PFSK-1 (cell line): ENCODE data around the gene COQ9.

Experiments
- FOXP2 ChIP-seq: optimal IDR thresholded peaks from 2 replicates; pipeline ENCODE3; 2011; ENCODE audit warnings: borderline replicate concordance, control low read depth, inconsistent platforms; ENCODE audit not compliant: insufficient read depth; ENCODE audit errors: extremely low read length, extremely low read depth
- POLR2AphosphoS5 ChIP-seq: IDR thresholded peaks from 2 replicates; pipeline ENCODE4 v1.6.1; 2012; ENCODE audit warnings: low read depth, mild to moderate bottlenecking, control low read depth, low read length, moderate library complexity
- REST ChIP-seq, 2 experiments: IDR thresholded peaks; 2 replicates each; pipeline versions ENCODE4 v1.6.1 to v1.8.0; 2011 to 2012; ENCODE audit warnings: low read depth in 2 of 2, low read length in 2 of 2, control low read depth in 1 of 2, inconsistent platforms in 1 of 2, mild to moderate bottlenecking in 1 of 2, moderate library complexity in 1 of 2; ENCODE audit not compliant: insufficient read depth in 1 of 2
- SIN3A ChIP-seq: IDR thresholded peaks from 2 replicates; pipeline ENCODE4 v1.6.1; 2012; ENCODE audit warnings: mild to moderate bottlenecking, low read length, moderate library complexity, borderline replicate concordance; ENCODE audit not compliant: insufficient read depth
- TAF1 ChIP-seq: IDR thresholded peaks from 2 replicates; pipeline ENCODE4 v1.6.1; 2012; ENCODE audit warnings: low read length, control low read depth, borderline replicate concordance; ENCODE audit not compliant: insufficient read depth

The COQ9 gene

GRCh38 chr16:57412584-57412983 is 34.7 kb upstream of the COQ9 start:
- TF ChIP-seq TAF1, result no peak
- TF ChIP-seq SIN3A, result no peak
- no peak for TF ChIP-seq REST (IDR thresholded peaks at IDR 0.05; ENCODE audit: insufficient read depth in 1 of 2, low read depth in 2 of 2, low read length in 2 of 2)
- no peak for TF ChIP-seq POLR2AphosphoS5
- TF ChIP-seq FOXP2, result no peak

- no peak for TF ChIP-seq FOXP2
- no peak for TF ChIP-seq REST (IDR thresholded peaks at IDR 0.05; ENCODE audit: insufficient read depth in 1 of 2, low read depth in 2 of 2, low read length in 2 of 2)
- TF ChIP-seq POLR2AphosphoS5, result no peak
- TF ChIP-seq TAF1, result no peak
- no peak for TF ChIP-seq SIN3A
Measured at GRCh38 chr16:57413301-57413730, 34.0 kb upstream of the COQ9 start.

- TF ChIP-seq TAF1, result no peak
- no peak for TF ChIP-seq FOXP2
Measured at GRCh38 chr16:57413733-57414132, 33.5 kb upstream of the COQ9 start.

GRCh38 chr16:57416084-57416483 is 31.2 kb upstream of the COQ9 start:
- TF ChIP-seq FOXP2 (no peak), SIN3A (no peak), TAF1 (no peak), POLR2AphosphoS5 (no peak), REST (IDR thresholded peaks at IDR 0.05; ENCODE audit: insufficient read depth in 1 of 2, low read depth in 2 of 2, low read length in 2 of 2) (no peak)

- no peak for TF ChIP-seq POLR2AphosphoS5
- TF ChIP-seq TAF1, result no peak
- TF ChIP-seq REST (IDR thresholded peaks at IDR 0.05; ENCODE audit: insufficient read depth in 1 of 2, low read depth in 2 of 2, low read length in 2 of 2), result no peak
- no peak for TF ChIP-seq SIN3A
- TF ChIP-seq FOXP2, result no peak
Measured at GRCh38 chr16:57419506-57419905, 27.8 kb upstream of the COQ9 start.
